Natural killer cell (primary cell): Measurements from ENCODE around the gene R3HDM1. TPM values are rescaled to one million over a fixed set of nuclear protein-coding genes. Genes with fewer than 3 reads are reported as not detected.
"Not testable (repeated sequence)": the region's sequence is repeated elsewhere in the genome, so short reads cannot be mapped to it uniquely, and the experiment has no call there.

Source experiments
- ATAC-seq, 3 donors: fragments of 150-1000 bp in 2 of 3; fragments of 200-7000 bp in 1 of 3; cut with Tn5 transposase; 1 replicate in 1 of 3; 2 replicates in 2 of 3; pipeline ENCODE4 v1.10.0; 2021; ENCODE audit warnings: mild to moderate bottlenecking in 2 of 3, moderate library complexity in 2 of 3
- DNase-seq, 2 donors: peaks; one replicate each; pipeline versions ENCODE4 v3.0.0 to v3.0.0-alpha.2; 2013 to 2021; ENCODE audit warnings: mixed read lengths in 1 of 2
- H3K27ac ChIP-seq: one replicate; pipeline ENCODE4 v1.5.1; 2013; ENCODE audit warnings: mild to moderate bottlenecking, low read length
- H3K27me3 ChIP-seq: one replicate; pipeline ENCODE4 v1.6.1; 2013; ENCODE audit warnings: low read length; ENCODE audit not compliant: control insufficient read depth, insufficient read depth
- H3K36me3 ChIP-seq: one replicate; pipeline ENCODE4 v1.6.1; 2013; ENCODE audit warnings: low read length; ENCODE audit not compliant: control insufficient read depth, insufficient read depth
- H3K4me1 ChIP-seq: one replicate; pipeline ENCODE4 v1.6.1; 2013; ENCODE audit warnings: low read length; ENCODE audit not compliant: control insufficient read depth, insufficient read depth
- H3K4me3 ChIP-seq: one replicate; pipeline ENCODE4 v1.5.1; 2013; ENCODE audit warnings: low read length
- H3K9me3 ChIP-seq: one replicate; pipeline ENCODE4 v1.6.1; 2013; ENCODE audit warnings: low read length; ENCODE audit not compliant: control insufficient read depth, insufficient read depth
- H3K27ac Mint-ChIP-seq, 2 donors: one replicate each; pipeline ENCODE4 v1.8.0; 2022; ENCODE audit warnings: mild to moderate bottlenecking in 2 of 2, mixed read lengths in 2 of 2, moderate library complexity in 1 of 2
- H3K27me3 Mint-ChIP-seq, 2 donors: one replicate each; pipeline ENCODE4 v1.8.0; 2022; ENCODE audit warnings: low read depth in 2 of 2, mixed read lengths in 2 of 2
- H3K36me3 Mint-ChIP-seq: one replicate; pipeline ENCODE4 v1.8.0; 2022; ENCODE audit warnings: mixed read lengths
- H3K4me1 Mint-ChIP-seq, 2 donors: one replicate each; pipeline ENCODE4 v1.8.0; 2022; ENCODE audit warnings: mixed read lengths in 2 of 2
- H3K4me3 Mint-ChIP-seq: one replicate; pipeline ENCODE4 v1.8.0; 2022; ENCODE audit warnings: mild to moderate bottlenecking, moderate library complexity, mixed read lengths
- H3K9me3 Mint-ChIP-seq, 2 donors: one replicate each; pipeline ENCODE4 v1.8.0; 2022; ENCODE audit warnings: mixed read lengths in 2 of 2
- WGBS: methylation state at CpG from one replicate; pipeline ENCODE4 v1.1.7; 2013; ENCODE audit warnings: missing lambda C conversion rate; ENCODE audit not compliant: insufficient coverage; 5-methylcytosine and 5-hydroxymethylcytosine counted together
- intact Hi-C: fragments of 100-400 bp; cut with micrococcal nuclease; formaldehyde crosslinking; loops from one replicate; pipeline ENCODE4 v1.14.2; 2022
- total RNA-seq, 4 donors: library from RNA; stranded (reverse); fragments of 120-200 nt in 1 of 4; gene quantifications; one replicate each; pipeline versions ENCODE4 v1.2.3 to v1.2.4, GENCODE V29; 2013 to 2022
- TF ChIP-seq, protein P1 (sequence below): fragments of 200-600 bp; IDR thresholded peaks from one replicate; pipeline ENCODE4 v1.8.0; 2022; ENCODE audit warnings: antibody characterized with exemption

R3HDM1 gene
- total RNA-seq, 3 donors from 2014 or later (not counting 1 experiment from before 2014, with no cell fraction given), result 34.9 to 48.6 (median 39.7) TPM

DNA sequence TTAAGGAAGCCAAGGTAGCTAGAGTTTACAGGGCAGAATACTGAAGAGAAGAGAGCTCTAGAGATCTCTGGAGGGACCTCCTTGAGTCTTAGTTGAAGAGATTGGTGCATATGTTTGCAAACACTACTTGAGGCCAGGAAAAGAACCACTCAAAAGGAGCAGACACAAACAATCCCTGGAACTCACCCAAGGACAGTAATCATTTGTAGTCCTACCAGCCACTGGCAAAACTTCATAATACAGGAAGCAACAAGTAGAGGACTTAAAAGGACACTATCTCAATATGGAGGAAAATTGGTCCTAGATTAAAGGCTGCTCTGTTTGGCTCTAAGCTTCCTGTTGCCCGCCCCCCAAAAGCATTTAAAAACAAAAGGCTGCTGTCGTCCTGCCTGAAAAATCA, 163.4 kb downstream of the R3HDM1 start:
- intact Hi-C loops, result no loop called here
- no peak overlapping the region for H3K4me3 ChIP-seq
- Mint-ChIP-seq H3K36me3 (peaks cover 12% of the 10 kb centered on the region), H3K27ac (peak overlapping the region in 1 of 2 donors; percentile 10), H3K9me3 (no peaks in the 10 kb centered on the region), H3K4me3 (no peak overlapping the region), H3K27me3 (no peaks in the 10 kb centered on the region), H3K4me1 (no peaks in the 10 kb centered on the region)
- H3K4me1 ChIP-seq, result no peaks in the 10 kb centered on the region
- ATAC-seq, result no peak
- H3K27me3 ChIP-seq, result no peaks in the 10 kb centered on the region
- TF ChIP-seq, protein P1, sequence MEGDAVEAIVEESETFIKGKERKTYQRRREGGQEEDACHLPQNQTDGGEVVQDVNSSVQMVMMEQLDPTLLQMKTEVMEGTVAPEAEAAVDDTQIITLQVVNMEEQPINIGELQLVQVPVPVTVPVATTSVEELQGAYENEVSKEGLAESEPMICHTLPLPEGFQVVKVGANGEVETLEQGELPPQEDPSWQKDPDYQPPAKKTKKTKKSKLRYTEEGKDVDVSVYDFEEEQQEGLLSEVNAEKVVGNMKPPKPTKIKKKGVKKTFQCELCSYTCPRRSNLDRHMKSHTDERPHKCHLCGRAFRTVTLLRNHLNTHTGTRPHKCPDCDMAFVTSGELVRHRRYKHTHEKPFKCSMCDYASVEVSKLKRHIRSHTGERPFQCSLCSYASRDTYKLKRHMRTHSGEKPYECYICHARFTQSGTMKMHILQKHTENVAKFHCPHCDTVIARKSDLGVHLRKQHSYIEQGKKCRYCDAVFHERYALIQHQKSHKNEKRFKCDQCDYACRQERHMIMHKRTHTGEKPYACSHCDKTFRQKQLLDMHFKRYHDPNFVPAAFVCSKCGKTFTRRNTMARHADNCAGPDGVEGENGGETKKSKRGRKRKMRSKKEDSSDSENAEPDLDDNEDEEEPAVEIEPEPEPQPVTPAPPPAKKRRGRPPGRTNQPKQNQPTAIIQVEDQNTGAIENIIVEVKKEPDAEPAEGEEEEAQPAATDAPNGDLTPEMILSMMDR, result no peak
- H3K36me3 ChIP-seq, result peaks cover 2% of the 10 kb centered on the region
- no peak overlapping the region for H3K27ac ChIP-seq
- DNase-seq, result no peak
- WGBS, result 100% methylated on average over 2 of the region's 2 CpGs
- no peaks in the 10 kb centered on the region for H3K9me3 ChIP-seq

DNA sequence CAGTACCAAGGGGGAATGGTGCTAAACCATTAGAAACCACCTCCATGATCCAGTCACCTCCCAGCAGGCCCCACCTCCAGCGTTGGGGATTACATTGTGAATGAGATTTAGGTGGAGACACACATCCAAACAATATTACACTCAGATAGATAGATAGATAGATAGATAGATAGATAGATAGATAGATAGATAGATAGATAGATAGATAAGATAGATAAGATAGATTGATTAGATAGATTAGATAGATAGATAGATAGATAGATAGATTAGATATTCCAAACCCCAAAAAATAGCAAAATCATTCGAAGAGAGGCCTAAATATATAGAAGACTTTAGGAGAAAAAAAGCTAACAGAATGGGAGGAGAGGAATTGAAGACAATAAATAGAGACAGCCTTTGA, 167.6 kb downstream of the R3HDM1 start:
- TF ChIP-seq, protein P1, result no peak
- Mint-ChIP-seq H3K4me3 (no peak overlapping the region), H3K9me3 (no peaks in the 10 kb centered on the region), H3K27me3 (no peaks in the 10 kb centered on the region), H3K36me3 (peaks cover 12% of the 10 kb centered on the region), H3K4me1 (no peaks in the 10 kb centered on the region), H3K27ac (no peak overlapping the region)
- DNase-seq (no peak), ATAC-seq (no peak)
- Histone ChIP-seq H3K4me1 (no peaks in the 10 kb centered on the region), H3K27ac (no peak overlapping the region), H3K4me3 (no peak overlapping the region), H3K9me3 (no peaks in the 10 kb centered on the region), H3K36me3 (peaks cover 2% of the 10 kb centered on the region), H3K27me3 (no peaks in the 10 kb centered on the region)
- WGBS, result 100% methylated on average over 1 of the region's 2 CpGs
- intact Hi-C loops, result no loop called here

DNA sequence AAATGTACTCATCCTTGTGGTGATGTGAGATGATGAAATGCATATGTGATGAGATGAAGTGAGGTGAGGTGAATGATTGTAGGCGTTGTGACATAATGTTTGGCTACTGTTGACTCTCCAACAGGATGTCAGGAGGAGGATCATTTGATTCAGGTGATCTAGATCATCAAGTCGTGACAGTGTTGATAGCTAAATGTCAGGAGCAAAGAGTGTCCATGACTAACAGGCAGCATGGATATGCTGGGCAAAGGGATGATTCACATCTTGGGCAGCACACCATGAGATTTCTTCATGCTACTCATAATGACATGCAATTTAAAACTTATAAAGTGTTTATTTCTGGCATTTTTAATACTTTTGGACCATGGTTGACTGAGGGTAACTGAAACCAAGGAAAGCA, 170.2 kb downstream of the R3HDM1 start:
- Mint-ChIP-seq H3K36me3 (no peaks in the 10 kb centered on the region), H3K4me1 (no peaks in the 10 kb centered on the region), H3K4me3 (no peak overlapping the region), H3K27me3 (no peaks in the 10 kb centered on the region), H3K27ac (no peak overlapping the region), H3K9me3 (no peaks in the 10 kb centered on the region)
- 95% methylated on average over 2 of the region's 2 CpGs for WGBS
- intact Hi-C loops, result no loop called here
- ATAC-seq, result no peak
- Histone ChIP-seq H3K27ac (no peak overlapping the region), H3K27me3 (no peaks in the 10 kb centered on the region), H3K9me3 (no peaks in the 10 kb centered on the region), H3K4me1 (no peaks in the 10 kb centered on the region), H3K4me3 (no peak overlapping the region), H3K36me3 (no peaks in the 10 kb centered on the region)
- TF ChIP-seq, protein P1, result no peak
- DNase-seq, result no peak

DNA sequence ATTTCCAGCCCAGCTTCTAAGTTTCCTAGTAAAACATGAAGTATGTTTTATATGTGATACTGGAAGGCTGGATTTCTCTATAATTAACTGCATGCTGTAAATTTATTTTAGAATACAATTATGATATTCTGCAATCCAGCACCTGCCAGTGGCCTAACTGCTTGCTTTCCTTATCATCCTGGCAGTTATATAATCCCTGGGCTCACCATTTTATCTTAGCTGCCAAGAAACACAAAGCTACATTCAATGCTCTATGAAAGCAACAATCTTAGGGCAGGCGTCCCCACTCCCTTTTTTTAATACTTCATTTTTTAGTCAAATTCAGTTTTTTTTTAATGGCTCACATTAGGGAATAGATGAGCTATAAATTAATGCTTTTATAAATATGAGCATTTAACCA, 172.0 kb downstream of the R3HDM1 start:
- no peak for ATAC-seq
- WGBS, result no CpG with 5 or more reads among the region's 1 CpG
- intact Hi-C loops, result no loop called here

DNA sequence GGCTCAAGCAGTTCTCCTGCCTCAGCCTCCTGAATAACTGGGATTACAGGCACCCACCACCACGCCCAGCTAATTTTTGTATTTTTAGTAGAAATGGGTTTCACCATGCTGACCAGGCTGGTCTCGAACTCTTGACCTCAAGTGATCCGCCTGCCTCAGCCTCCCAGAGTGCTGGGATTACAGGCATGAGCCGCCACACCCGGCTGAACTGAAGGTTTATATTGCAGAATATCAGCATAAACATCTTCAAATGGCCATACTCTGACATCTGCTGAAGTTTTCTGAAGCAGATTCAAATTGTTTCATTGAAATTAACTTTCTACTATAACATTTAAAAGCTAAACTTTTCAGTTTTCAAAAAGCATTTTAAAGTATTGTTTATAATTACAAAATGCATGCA, 172.8 kb downstream of the R3HDM1 start:
- not testable (repeated sequence) for H3K4me1 Mint-ChIP-seq

More for the DNA sequence above, 172.0 kb downstream of the R3HDM1 start:
- no peaks in the 10 kb centered on the region for H3K9me3 Mint-ChIP-seq
- H3K36me3 Mint-ChIP-seq, result no peaks in the 10 kb centered on the region
- H3K27ac ChIP-seq, result no peak overlapping the region
- no peak for DNase-seq
- H3K4me1 ChIP-seq, result no peaks in the 10 kb centered on the region
- no peak overlapping the region for H3K4me3 Mint-ChIP-seq
- TF ChIP-seq, protein P1, result no peak
- no peak overlapping the region for H3K4me3 ChIP-seq
- no peaks in the 10 kb centered on the region for H3K27me3 ChIP-seq
- H3K4me1 Mint-ChIP-seq, result no peaks in the 10 kb centered on the region
- H3K9me3 ChIP-seq, result no peaks in the 10 kb centered on the region
- no peak overlapping the region for H3K27ac Mint-ChIP-seq
- H3K27me3 Mint-ChIP-seq, result no peaks in the 10 kb centered on the region
- H3K36me3 ChIP-seq, result no peaks in the 10 kb centered on the region

More for the DNA sequence above, 172.8 kb downstream of the R3HDM1 start:
- intact Hi-C loops, H3K36me3 Mint-ChIP-seq, DNase-seq, H3K9me3 ChIP-seq, H3K4me1 ChIP-seq, H3K4me3 ChIP-seq, H3K27ac Mint-ChIP-seq, H3K9me3 Mint-ChIP-seq, H3K4me3 Mint-ChIP-seq, H3K27me3 ChIP-seq, H3K27ac ChIP-seq, H3K27me3 Mint-ChIP-seq, ATAC-seq, H3K36me3 ChIP-seq: not testable (repeated sequence)
- 100% methylated on average over 5 of the region's 5 CpGs for WGBS
